Panc1 (cell line): ENCODE measurements around the gene GNAQ. TPM values are rescaled to one million over a fixed set of nuclear protein-coding genes. Genes with fewer than 3 reads are reported as not detected.

ENCODE experiments used
- ATAC-seq: fragments of 200-7000 bp; cut with Tn5 transposase; 2 replicates; pipeline ENCODE4 v1.9.1; 2020; ENCODE audit warnings: mild to moderate bottlenecking, moderate library complexity
- BruUV-seq: library from RNA; stranded (reverse); fragments of 400-500 nt; replicated peaks from 2 replicates; lab custom pipeline; 2021; lab: Mats Ljungman, UMichigan
- CTCF ChIA-PET: fragments of 300-600 bp; sonication (Branson Sonifier 250); formaldehyde crosslinking; loops from one replicate; lab custom pipeline; 2022; ENCODE audit warnings: antibody characterized with exemption; lab: Charles Lee
- POLR2A ChIA-PET: fragments of 300-600 bp; sonication (Branson Sonifier 250); formaldehyde crosslinking; loops from one replicate; lab custom pipeline; 2022; ENCODE audit warnings: antibody characterized with exemption; lab: Charles Lee
- DNase-seq: peaks from one replicate; pipeline ENCODE4 v3.0.0-alpha.2; 2010; ENCODE audit warnings: low read depth, low spot score
- H3K27ac ChIP-seq: 2 replicates; pipeline ENCODE4 v1.5.1; 2011; ENCODE audit warnings: mild to moderate bottlenecking, low read length, inconsistent platforms
- H3K27me3 ChIP-seq: fragments of 200-500 bp; sonication (Bioruptor generic); 2 replicates; pipeline ENCODE4 v1.6.0; 2014; ENCODE audit warnings: low read length, inconsistent platforms; ENCODE audit not compliant: control insufficient read depth, insufficient read depth
- H3K36me3 ChIP-seq: fragments of 200-500 bp; sonication (Bioruptor generic); 2 replicates; pipeline ENCODE4 v1.5.1; 2014; ENCODE audit warnings: inconsistent platforms, mild to moderate bottlenecking, low read length, moderate library complexity; ENCODE audit not compliant: control insufficient read depth, insufficient read depth
- H3K4me1 ChIP-seq: 2 replicates; pipeline ENCODE4 v1.5.1; 2011; ENCODE audit warnings: inconsistent platforms, mild to moderate bottlenecking, low read length, moderate library complexity; ENCODE audit not compliant: control insufficient read depth, insufficient read depth
- H3K4me3 ChIP-seq, 2 experiments: 2 replicates each; pipeline ENCODE4 v1.5.1; 2011 to 2012; ENCODE audit warnings: low read depth in 2 of 2, low read length in 2 of 2, mild to moderate bottlenecking in 2 of 2, inconsistent platforms in 1 of 2, moderate library complexity in 1 of 2
- H3K9me3 ChIP-seq: fragments of 200-500 bp; sonication (Bioruptor generic); 2 replicates; pipeline ENCODE4 v1.5.1; 2014; ENCODE audit warnings: low read depth, mild to moderate bottlenecking, inconsistent platforms, low read length, moderate library complexity; ENCODE audit not compliant: control insufficient read depth, insufficient read depth
- CTCF ChIP-seq: fragments of 450-650 bp; IDR thresholded peaks from 2 replicates; pipeline ENCODE4 v1.5.1; 2017; ENCODE audit warnings: mild to moderate bottlenecking
- POLR2AphosphoS5 ChIP-seq: IDR thresholded peaks from 2 replicates; pipeline ENCODE4 v1.6.1; 2012; ENCODE audit warnings: mild to moderate bottlenecking, low read depth, low read length, moderate library complexity
- REST ChIP-seq, 2 experiments: IDR thresholded peaks; 2 replicates each; pipeline ENCODE4 v1.6.1; 2011 to 2012; ENCODE audit warnings: low read depth in 2 of 2, control low read depth in 1 of 2, low read length in 1 of 2, mild to moderate bottlenecking in 1 of 2, moderate library complexity in 1 of 2; ENCODE audit not compliant: insufficient read depth in 1 of 2
- SIN3A ChIP-seq: IDR thresholded peaks from 2 replicates; pipeline ENCODE4 v1.6.1; 2012; ENCODE audit warnings: low read depth, mild to moderate bottlenecking, low read length, moderate library complexity, borderline replicate concordance; ENCODE audit not compliant: insufficient read depth
- TCF7L2 ChIP-seq: IDR thresholded peaks from 2 replicates; pipeline ENCODE4 v1.6.1; 2011; ENCODE audit warnings: mild to moderate bottlenecking, low read depth, low read length, inconsistent platforms
- in situ Hi-C: cut with HindIII; loops from 2 replicates; pipeline ENCODE4 v1.10.0; 2016; ENCODE audit warnings: low sequenced_read_pairs, low pct_unique_long_range_greater_than_20kb
- intact Hi-C: fragments of 100-400 bp; cut with micrococcal nuclease; formaldehyde crosslinking; loops from one replicate; pipeline ENCODE4 v1.10.0; 2022; ENCODE audit not compliant: unreplicated experiment
- total RNA-seq: library from RNA; stranded (reverse); gene quantifications from one replicate; pipeline ENCODE4 v1.2.1, GENCODE V29; 2021; ENCODE audit not compliant: unreplicated experiment

The GNAQ gene
- total RNA-seq, 1 experiment from 2014 or later: 34.5 TPM

GRCh38 chr9:77817590-77818311, 213.9 kb downstream of the GNAQ start:
- BruUV-seq: no TSS peak
- H3K4me1 ChIP-seq: peaks cover 6% of the 10 kb centered on the region
- TF ChIP-seq CTCF: no peak
- TF ChIP-seq POLR2AphosphoS5: no peak
- no peak for TF ChIP-seq REST (IDR thresholded peaks at IDR 0.05; ENCODE audit: insufficient read depth in 1 of 2, low read depth in 2 of 2, low read length in 1 of 2)
- no peak for TF ChIP-seq TCF7L2
- TF ChIP-seq SIN3A: no peak
- intact Hi-C loops (no loop called here), in situ Hi-C loops (no loop called here)
- DNase-seq (no peak), ATAC-seq (no peak)
- no peaks in the 10 kb centered on the region for H3K9me3 ChIP-seq
- no peaks in the 10 kb centered on the region for H3K27me3 ChIP-seq
- H3K27ac ChIP-seq: no peak overlapping the region
- no peak overlapping the region for H3K4me3 ChIP-seq
- H3K36me3 ChIP-seq: no peaks in the 10 kb centered on the region
- ChIA-PET CTCF (no interaction called here), POLR2A (no interaction called here)

- Histone ChIP-seq H3K36me3 (no peaks in the 10 kb centered on the region), H3K9me3 (no peaks in the 10 kb centered on the region), H3K4me1 (peaks cover 6% of the 10 kb centered on the region), H3K4me3 (no peak overlapping the region), H3K27me3 (no peaks in the 10 kb centered on the region), H3K27ac (no peak overlapping the region)
- ATAC-seq (no peak), DNase-seq (no peak)
- intact Hi-C loops: no loop called here
- TF ChIP-seq CTCF (no peak), POLR2AphosphoS5 (no peak), TCF7L2 (no peak), REST (IDR thresholded peaks at IDR 0.05; ENCODE audit: insufficient read depth in 1 of 2, low read depth in 2 of 2, low read length in 1 of 2) (no peak), SIN3A (no peak)
- no TSS peak for BruUV-seq
- CTCF ChIA-PET: no interaction called here
- in situ Hi-C loops: no loop called here
- POLR2A ChIA-PET: no interaction called here
Measured at GRCh38 chr9:77816641-77817341, 214.8 kb downstream of the GNAQ start.
